Peyer's patch (tissue), 4 donors: ENCODE data around the gene CHST1. TPM values are rescaled to one million over a fixed set of nuclear protein-coding genes. Genes with fewer than 3 reads are reported as not detected.

Source experiments
- DNase-seq, 3 donors: peaks; one replicate each; pipeline ENCODE4 v3.0.0-alpha.2; 2017 to 2019
- H3K27ac ChIP-seq, 4 donors: fragments of 200-600 bp; sonication (generic); one replicate each; pipeline ENCODE4 v1.5.1; 2016 to 2019
- H3K27me3 ChIP-seq, 2 donors: fragments of 200-600 bp; sonication (generic); one replicate each; pipeline ENCODE4 v1.5.1; 2019
- H3K36me3 ChIP-seq, 3 donors: fragments of 200-600 bp; sonication (generic); one replicate each; pipeline ENCODE4 v1.5.1; 2016 to 2019
- H3K4me1 ChIP-seq, 4 donors: fragments of 200-600 bp; sonication (generic); one replicate each; pipeline ENCODE4 v1.5.1; 2016 to 2019
- H3K4me3 ChIP-seq, 4 donors: fragments of 200-600 bp; sonication (generic); 1 replicate in 3 of 4; 2 replicates in 1 of 4; pipeline ENCODE4 v1.5.1; 2016 to 2019; ENCODE audit warnings: mild to moderate bottlenecking in 1 of 4
- H3K9me3 ChIP-seq, 4 donors: fragments of 200-600 bp; sonication (generic); one replicate each; pipeline ENCODE4 v1.5.1; 2016 to 2019; ENCODE audit warnings: mild to moderate bottlenecking in 1 of 4
- POLR2A ChIP-seq, 2 donors: fragments of 450-650 bp; IDR thresholded peaks; one replicate each; pipeline ENCODE4 v1.5.1; 2017; ENCODE audit warnings: antibody characterized with exemption in 2 of 2, mild to moderate bottlenecking in 2 of 2, moderate library complexity in 2 of 2
- total RNA-seq, 4 donors: library from RNA; depleted of rRNA; stranded (reverse); fragments of >200 nt; gene quantifications; one replicate each; pipeline ENCODE4 v1.1.0, GENCODE V29; 2016
- TF ChIP-seq, protein P1 (sequence below), 6 experiments: fragments of 450-650 bp in 4 of 6; fragments of 200-600 bp in 2 of 6; sonication (generic) in 1 of 6; IDR thresholded peaks; one replicate each; pipeline ENCODE4 v1.5.1; 2017 to 2019; ENCODE audit warnings: antibody characterized with exemption in 6 of 6, mild to moderate bottlenecking in 3 of 6, moderate library complexity in 1 of 6

Gene CHST1
- total RNA-seq, 4 donors from 2014 or later: 0.53 to 11.6 (median 1.4) TPM

DNA sequence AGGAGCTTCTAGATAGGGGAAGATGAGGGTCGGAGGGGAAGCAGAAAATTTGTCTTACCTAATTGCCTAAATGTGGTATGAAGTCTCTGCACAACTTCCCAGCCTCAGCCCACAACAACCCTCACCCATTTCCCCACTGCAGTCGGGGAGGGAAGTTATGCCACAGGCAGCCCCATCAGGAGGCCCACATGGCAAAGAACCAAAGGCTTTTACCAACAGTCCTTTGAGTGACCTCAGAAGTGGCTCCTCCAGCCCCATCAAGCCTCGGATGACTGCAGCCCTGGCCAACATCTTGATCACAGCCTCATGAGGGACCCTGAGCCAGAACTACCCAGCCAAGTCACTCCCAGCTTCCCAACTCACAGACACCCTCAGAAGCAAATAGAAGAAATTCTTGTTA, 54.8 kb downstream of the CHST1 start:
- no peak for TF ChIP-seq POLR2A (IDR thresholded peaks at IDR 0.05)
- TF ChIP-seq, protein P1, sequence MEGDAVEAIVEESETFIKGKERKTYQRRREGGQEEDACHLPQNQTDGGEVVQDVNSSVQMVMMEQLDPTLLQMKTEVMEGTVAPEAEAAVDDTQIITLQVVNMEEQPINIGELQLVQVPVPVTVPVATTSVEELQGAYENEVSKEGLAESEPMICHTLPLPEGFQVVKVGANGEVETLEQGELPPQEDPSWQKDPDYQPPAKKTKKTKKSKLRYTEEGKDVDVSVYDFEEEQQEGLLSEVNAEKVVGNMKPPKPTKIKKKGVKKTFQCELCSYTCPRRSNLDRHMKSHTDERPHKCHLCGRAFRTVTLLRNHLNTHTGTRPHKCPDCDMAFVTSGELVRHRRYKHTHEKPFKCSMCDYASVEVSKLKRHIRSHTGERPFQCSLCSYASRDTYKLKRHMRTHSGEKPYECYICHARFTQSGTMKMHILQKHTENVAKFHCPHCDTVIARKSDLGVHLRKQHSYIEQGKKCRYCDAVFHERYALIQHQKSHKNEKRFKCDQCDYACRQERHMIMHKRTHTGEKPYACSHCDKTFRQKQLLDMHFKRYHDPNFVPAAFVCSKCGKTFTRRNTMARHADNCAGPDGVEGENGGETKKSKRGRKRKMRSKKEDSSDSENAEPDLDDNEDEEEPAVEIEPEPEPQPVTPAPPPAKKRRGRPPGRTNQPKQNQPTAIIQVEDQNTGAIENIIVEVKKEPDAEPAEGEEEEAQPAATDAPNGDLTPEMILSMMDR (IDR thresholded peaks at IDR 0.05): no peak
- no peaks in the 10 kb centered on the region for H3K4me1 ChIP-seq
- no peak for DNase-seq
- H3K4me3 ChIP-seq: no peak overlapping the region
- no peaks in the 10 kb centered on the region for H3K9me3 ChIP-seq
- H3K36me3 ChIP-seq: no peaks in the 10 kb centered on the region
- no peaks in the 10 kb centered on the region for H3K27me3 ChIP-seq
- H3K27ac ChIP-seq: no peak overlapping the region

DNA sequence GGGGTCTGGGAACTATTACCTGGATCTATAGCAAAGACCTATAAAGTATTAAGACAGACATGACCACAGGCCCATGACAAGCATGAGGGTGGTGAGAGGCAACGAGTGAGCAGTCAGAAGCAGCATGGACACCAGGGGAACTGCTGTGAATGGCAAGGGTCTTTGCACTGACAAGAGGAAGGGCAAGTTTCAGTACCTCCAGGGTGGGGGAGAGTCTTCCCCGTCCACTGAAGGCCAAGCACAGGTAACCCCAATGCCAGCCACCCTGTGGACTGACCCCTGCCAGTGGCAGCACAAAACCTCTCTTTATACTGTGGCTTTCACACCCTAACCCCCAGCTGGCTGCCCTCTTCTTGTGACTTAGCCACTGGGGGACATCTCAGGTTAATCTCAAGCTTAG, 55.5 kb downstream of the CHST1 start:
- Histone ChIP-seq H3K4me3 (no peak overlapping the region), H3K27me3 (no peaks in the 10 kb centered on the region), H3K4me1 (no peaks in the 10 kb centered on the region), H3K9me3 (no peaks in the 10 kb centered on the region), H3K36me3 (no peaks in the 10 kb centered on the region), H3K27ac (no peak overlapping the region)
- TF ChIP-seq, protein P1 (IDR thresholded peaks at IDR 0.05): no peak
- no peak for TF ChIP-seq POLR2A (IDR thresholded peaks at IDR 0.05)
- DNase-seq: no peak

DNA sequence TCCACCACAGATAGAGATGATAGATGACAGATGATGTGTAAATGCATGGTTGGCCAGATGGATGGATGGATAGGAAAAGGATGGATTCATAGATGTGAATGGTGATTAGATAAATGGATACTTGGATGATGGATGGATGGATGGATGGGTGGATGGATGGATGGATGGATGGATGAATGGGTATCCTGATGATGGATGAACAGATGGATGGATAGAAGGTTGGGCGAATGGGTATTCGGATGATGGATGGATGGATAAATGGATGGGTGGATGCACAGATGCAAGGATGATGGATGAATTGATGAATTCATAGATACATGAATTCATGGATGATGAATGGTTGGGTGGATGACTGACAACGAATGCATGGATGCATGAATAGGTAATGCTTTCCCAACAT, 56.1 kb downstream of the CHST1 start:
- no peaks in the 10 kb centered on the region for H3K4me1 ChIP-seq
- no peak for TF ChIP-seq POLR2A (IDR thresholded peaks at IDR 0.05)
- TF ChIP-seq, protein P1 (IDR thresholded peaks at IDR 0.05): no peak
- H3K27me3 ChIP-seq: no peaks in the 10 kb centered on the region
- H3K36me3 ChIP-seq: no peaks in the 10 kb centered on the region
- H3K9me3 ChIP-seq: no peaks in the 10 kb centered on the region
- H3K4me3 ChIP-seq: no peak overlapping the region
- DNase-seq: no peak
- H3K27ac ChIP-seq: no peak overlapping the region

DNA sequence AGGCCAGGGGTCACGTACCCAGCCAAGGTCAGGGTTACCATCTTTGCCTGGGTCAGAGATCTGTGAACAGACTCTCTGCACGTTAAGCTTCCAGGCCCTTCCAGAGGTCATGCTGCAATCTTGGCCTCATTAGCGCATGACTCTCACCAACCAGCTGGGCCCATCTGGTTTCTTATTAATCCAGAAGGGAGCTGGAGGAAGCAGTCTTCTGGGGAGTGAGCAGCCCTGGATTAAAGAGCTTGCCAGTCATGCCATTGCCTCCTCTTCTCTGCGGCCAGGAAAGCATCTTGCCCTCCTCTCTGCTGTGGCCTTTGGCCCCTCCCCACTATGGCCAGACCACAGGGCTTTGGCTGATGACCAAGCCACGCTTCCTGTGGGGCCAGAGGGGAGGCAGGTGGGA, 57.4 kb downstream of the CHST1 start:
- peak in 1 of 3 donors; percentile 49 for DNase-seq
- no peak overlapping the region for H3K4me3 ChIP-seq
- no peaks in the 10 kb centered on the region for H3K27me3 ChIP-seq
- TF ChIP-seq, protein P1 (IDR thresholded peaks at IDR 0.05): no peak
- no peak for TF ChIP-seq POLR2A (IDR thresholded peaks at IDR 0.05)
- H3K36me3 ChIP-seq: no peaks in the 10 kb centered on the region
- H3K4me1 ChIP-seq: no peaks in the 10 kb centered on the region
- no peak overlapping the region for H3K27ac ChIP-seq
- H3K9me3 ChIP-seq: no peaks in the 10 kb centered on the region

DNA sequence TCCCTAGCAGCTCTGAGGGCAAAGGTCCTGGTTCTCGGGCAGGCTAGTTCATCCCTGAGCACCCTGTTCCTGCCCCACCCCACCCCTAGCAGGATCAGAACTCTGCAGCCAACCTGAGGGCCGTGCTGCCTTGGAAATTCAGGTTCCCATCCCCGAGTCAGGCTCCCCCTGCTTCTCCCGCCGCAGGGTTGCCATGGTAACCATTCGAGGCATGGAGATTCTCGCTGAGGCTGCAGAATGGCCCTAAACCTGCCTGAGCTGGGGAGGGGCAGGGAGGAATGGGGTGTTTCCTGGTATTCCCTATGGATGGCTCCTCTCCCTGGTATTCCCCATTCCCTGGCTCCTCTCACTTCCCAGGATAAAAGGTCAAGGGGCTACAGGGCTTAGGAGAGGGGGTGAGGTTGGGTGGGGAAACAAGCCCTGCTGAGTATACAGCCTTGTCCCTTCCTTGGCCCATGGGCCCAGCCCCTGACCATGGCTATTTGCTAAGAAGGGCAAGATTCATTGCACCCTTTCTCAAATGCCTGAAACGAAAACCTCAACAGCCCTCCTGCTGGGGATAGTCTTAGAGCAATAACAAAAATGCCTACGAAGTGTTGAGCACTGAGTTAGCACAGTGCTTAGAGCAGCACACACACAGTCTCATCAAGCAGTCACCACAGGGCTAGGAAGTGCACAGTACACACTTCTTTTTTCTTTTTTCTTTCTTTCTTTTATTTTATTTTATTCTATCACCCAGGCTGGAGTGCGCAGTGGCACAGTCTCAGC, 58.7 kb downstream of the CHST1 start:
- DNase-seq: no peak
- no peak overlapping the region for H3K27ac ChIP-seq
- no peaks in the 10 kb centered on the region for H3K9me3 ChIP-seq
- H3K4me1 ChIP-seq: no peaks in the 10 kb centered on the region
- no peak overlapping the region for H3K4me3 ChIP-seq
- no peaks in the 10 kb centered on the region for H3K27me3 ChIP-seq
- no peaks in the 10 kb centered on the region for H3K36me3 ChIP-seq
- TF ChIP-seq POLR2A (IDR thresholded peaks at IDR 0.05): no peak
- TF ChIP-seq, protein P1 (IDR thresholded peaks at IDR 0.05): no peak
